Measurements from ENCODE around the gene CFAP46. TPM values are rescaled to one million over a fixed set of nuclear protein-coding genes. Genes with fewer than 3 reads are reported as not detected.
"Not testable (repeated sequence)": the region's sequence is repeated elsewhere in the genome, so short reads cannot be mapped to it uniquely, and the experiment has no call there.

The CFAP46 gene
- polyA plus RNA-seq, 2 donors = 0.40 to 0.73 TPM

GRCh38 chr10:132843276-132843675, 99.1 kb downstream of the CFAP46 start:
- not testable (repeated sequence) for H3K27me3 ChIP-seq (ENCODE audit: control insufficient read depth in 1 of 2, insufficient read depth in 2 of 2, low read length in 2 of 2); H3K4me3 ChIP-seq (ENCODE audit: low read depth in 1 of 2, low read length in 2 of 2); H3K27ac ChIP-seq (ENCODE audit: low read depth in 2 of 2, low read length in 1 of 2); H3K4me1 ChIP-seq (ENCODE audit: control insufficient read depth in 2 of 2, insufficient read depth in 2 of 2, low read length in 1 of 2); H3K36me3 ChIP-seq (ENCODE audit: control insufficient read depth in 2 of 2, insufficient read depth in 2 of 2, low read length in 1 of 2)
- H3K9me3 ChIP-seq (ENCODE audit: control insufficient read depth in 2 of 2, insufficient read depth in 1 of 2, low read depth in 1 of 2, low read length in 1 of 2) = peaks cover 8 to 16% of the 10 kb centered on the region in 2 donors
- WGBS, 2 donors = 89 to 91% methylated on average over 10 of the region's 10 CpGs

GRCh38 chr10:132842397-132842796, 100.0 kb downstream of the CFAP46 start:
- WGBS, 2 donors = 93 to 95% methylated on average over 3 of the region's 3 CpGs
- no peak overlapping the region for H3K4me3 ChIP-seq (ENCODE audit: low read depth in 1 of 2, low read length in 2 of 2)
- H3K36me3 ChIP-seq (ENCODE audit: control insufficient read depth in 2 of 2, insufficient read depth in 2 of 2, low read length in 1 of 2) = no peaks in the 10 kb centered on the region
- H3K9me3 ChIP-seq (ENCODE audit: control insufficient read depth in 2 of 2, insufficient read depth in 1 of 2, low read depth in 1 of 2, low read length in 1 of 2) = peaks cover 8 to 16% of the 10 kb centered on the region in 2 donors
- H3K27ac ChIP-seq (ENCODE audit: low read depth in 2 of 2, low read length in 1 of 2) = no peak overlapping the region
- H3K4me1 ChIP-seq (ENCODE audit: control insufficient read depth in 2 of 2, insufficient read depth in 2 of 2, low read length in 1 of 2) = peaks cover 0 to 3% of the 10 kb centered on the region in 2 donors
- H3K27me3 ChIP-seq (ENCODE audit: control insufficient read depth in 1 of 2, insufficient read depth in 2 of 2, low read length in 2 of 2) = no peaks in the 10 kb centered on the region

- Histone ChIP-seq H3K4me3 (ENCODE audit: low read depth in 1 of 2, low read length in 2 of 2) (no peak overlapping the region), H3K27me3 (ENCODE audit: control insufficient read depth in 1 of 2, insufficient read depth in 2 of 2, low read length in 2 of 2) (no peaks in the 10 kb centered on the region), H3K9me3 (ENCODE audit: control insufficient read depth in 2 of 2, insufficient read depth in 1 of 2, low read depth in 1 of 2, low read length in 1 of 2) (peaks cover 8 to 16% of the 10 kb centered on the region in 2 donors), H3K4me1 (ENCODE audit: control insufficient read depth in 2 of 2, insufficient read depth in 2 of 2, low read length in 1 of 2) (peaks cover 0 to 5% of the 10 kb centered on the region in 2 donors), H3K27ac (ENCODE audit: low read depth in 2 of 2, low read length in 1 of 2) (no peak overlapping the region), H3K36me3 (ENCODE audit: control insufficient read depth in 2 of 2, insufficient read depth in 2 of 2, low read length in 1 of 2) (no peaks in the 10 kb centered on the region)
- whole genome bisulfite sequencing, 2 donors = 56 to 79% methylated on average over 3 of the region's 3 CpGs
These were observed 100.8 kb downstream of the CFAP46 start for GRCh38 chr10:132841615-132841975.

GRCh38 chr10:132840698-132841614, 101.4 kb downstream of the CFAP46 start:
- Histone ChIP-seq H3K27ac (ENCODE audit: low read depth in 2 of 2, low read length in 1 of 2) (no peak overlapping the region), H3K36me3 (ENCODE audit: control insufficient read depth in 2 of 2, insufficient read depth in 2 of 2, low read length in 1 of 2) (no peaks in the 10 kb centered on the region), H3K9me3 (ENCODE audit: control insufficient read depth in 2 of 2, insufficient read depth in 1 of 2, low read depth in 1 of 2, low read length in 1 of 2) (peaks cover 8 to 16% of the 10 kb centered on the region in 2 donors), H3K27me3 (ENCODE audit: control insufficient read depth in 1 of 2, insufficient read depth in 2 of 2, low read length in 2 of 2) (no peaks in the 10 kb centered on the region), H3K4me1 (ENCODE audit: control insufficient read depth in 2 of 2, insufficient read depth in 2 of 2, low read length in 1 of 2) (peaks cover 0 to 5% of the 10 kb centered on the region in 2 donors), H3K4me3 (ENCODE audit: low read depth in 1 of 2, low read length in 2 of 2) (no peak overlapping the region)
- 82 to 83% methylated on average over 23 to 24 of the region's 24 CpGs for WGBS, 2 donors

- H3K27me3 ChIP-seq (ENCODE audit: control insufficient read depth in 1 of 2, insufficient read depth in 2 of 2, low read length in 2 of 2) = no peaks in the 10 kb centered on the region
- H3K27ac ChIP-seq (ENCODE audit: low read depth in 2 of 2, low read length in 1 of 2) = no peak overlapping the region
- WGBS, 2 donors = 83 to 87% methylated on average over 13 of the region's 13 CpGs
These were observed 103.3 kb downstream of the CFAP46 start for GRCh38 chr10:132839061-132839460.

GRCh38 chr10:132838346-132838970, 103.9 kb downstream of the CFAP46 start:
- Histone ChIP-seq H3K27me3 (ENCODE audit: control insufficient read depth in 1 of 2, insufficient read depth in 2 of 2, low read length in 2 of 2) (no peaks in the 10 kb centered on the region), H3K4me3 (ENCODE audit: low read depth in 1 of 2, low read length in 2 of 2) (no peak overlapping the region), H3K4me1 (ENCODE audit: control insufficient read depth in 2 of 2, insufficient read depth in 2 of 2, low read length in 1 of 2) (peaks cover 0 to 5% of the 10 kb centered on the region in 2 donors), H3K27ac (ENCODE audit: low read depth in 2 of 2, low read length in 1 of 2) (no peak overlapping the region), H3K9me3 (ENCODE audit: control insufficient read depth in 2 of 2, insufficient read depth in 1 of 2, low read depth in 1 of 2, low read length in 1 of 2) (peaks cover 8 to 13% of the 10 kb centered on the region in 2 donors), H3K36me3 (ENCODE audit: control insufficient read depth in 2 of 2, insufficient read depth in 2 of 2, low read length in 1 of 2) (no peaks in the 10 kb centered on the region)
- WGBS, 2 donors = 82% methylated on average over 21 of the region's 21 CpGs

More at GRCh38 chr10:132839061-132839460, 103.3 kb downstream of the CFAP46 start:
- Histone ChIP-seq H3K9me3 (ENCODE audit: control insufficient read depth in 2 of 2, insufficient read depth in 1 of 2, low read depth in 1 of 2, low read length in 1 of 2) (peaks cover 8 to 14% of the 10 kb centered on the region in 2 donors), H3K4me1 (ENCODE audit: control insufficient read depth in 2 of 2, insufficient read depth in 2 of 2, low read length in 1 of 2) (peaks cover 0 to 5% of the 10 kb centered on the region in 2 donors), H3K36me3 (ENCODE audit: control insufficient read depth in 2 of 2, insufficient read depth in 2 of 2, low read length in 1 of 2) (no peaks in the 10 kb centered on the region), H3K4me3 (ENCODE audit: low read depth in 1 of 2, low read length in 2 of 2) (no peak overlapping the region)

- no peak overlapping the region for H3K27ac ChIP-seq (ENCODE audit: low read depth in 2 of 2, low read length in 1 of 2)
- peaks cover 0 to 5% of the 10 kb centered on the region in 2 donors for H3K4me1 ChIP-seq (ENCODE audit: control insufficient read depth in 2 of 2, insufficient read depth in 2 of 2, low read length in 1 of 2)
- H3K36me3 ChIP-seq (ENCODE audit: control insufficient read depth in 2 of 2, insufficient read depth in 2 of 2, low read length in 1 of 2) = no peaks in the 10 kb centered on the region
- no peak overlapping the region for H3K4me3 ChIP-seq (ENCODE audit: low read depth in 1 of 2, low read length in 2 of 2)
- H3K9me3 ChIP-seq (ENCODE audit: control insufficient read depth in 2 of 2, insufficient read depth in 1 of 2, low read depth in 1 of 2, low read length in 1 of 2) = peaks cover 4 to 10% of the 10 kb centered on the region in 2 donors
- no peaks in the 10 kb centered on the region for H3K27me3 ChIP-seq (ENCODE audit: control insufficient read depth in 1 of 2, insufficient read depth in 2 of 2, low read length in 2 of 2)
- 83 to 85% methylated on average over 21 of the region's 21 CpGs for WGBS, 2 donors
These were observed 104.5 kb downstream of the CFAP46 start for GRCh38 chr10:132837905-132838304.

- H3K36me3 ChIP-seq (ENCODE audit: control insufficient read depth in 2 of 2, insufficient read depth in 2 of 2, low read length in 1 of 2) = no peaks in the 10 kb centered on the region
- WGBS, 2 donors = 38 to 40% methylated on average over 34 of the region's 34 CpGs
- peaks cover 0 to 5% of the 10 kb centered on the region in 2 donors for H3K4me1 ChIP-seq (ENCODE audit: control insufficient read depth in 2 of 2, insufficient read depth in 2 of 2, low read length in 1 of 2)
- H3K27me3 ChIP-seq (ENCODE audit: control insufficient read depth in 1 of 2, insufficient read depth in 2 of 2, low read length in 2 of 2) = no peaks in the 10 kb centered on the region
- H3K4me3 ChIP-seq (ENCODE audit: low read depth in 1 of 2, low read length in 2 of 2) = no peak overlapping the region
- peaks cover 4 to 5% of the 10 kb centered on the region in 2 donors for H3K9me3 ChIP-seq (ENCODE audit: control insufficient read depth in 2 of 2, insufficient read depth in 1 of 2, low read depth in 1 of 2, low read length in 1 of 2)
- no peak overlapping the region for H3K27ac ChIP-seq (ENCODE audit: low read depth in 2 of 2, low read length in 1 of 2)
These were observed 105.4 kb downstream of the CFAP46 start for GRCh38 chr10:132836832-132837540.

- H3K9me3 ChIP-seq (ENCODE audit: control insufficient read depth in 2 of 2, insufficient read depth in 1 of 2, low read depth in 1 of 2, low read length in 1 of 2) = no peaks in the 10 kb centered on the region
- peaks cover 0 to 5% of the 10 kb centered on the region in 2 donors for H3K4me1 ChIP-seq (ENCODE audit: control insufficient read depth in 2 of 2, insufficient read depth in 2 of 2, low read length in 1 of 2)
- H3K27ac ChIP-seq (ENCODE audit: low read depth in 2 of 2, low read length in 1 of 2) = no peak overlapping the region
- no peak overlapping the region for H3K4me3 ChIP-seq (ENCODE audit: low read depth in 1 of 2, low read length in 2 of 2)
- no peaks in the 10 kb centered on the region for H3K36me3 ChIP-seq (ENCODE audit: control insufficient read depth in 2 of 2, insufficient read depth in 2 of 2, low read length in 1 of 2)
- 53 to 57% methylated on average over 27 of the region's 27 CpGs for WGBS, 2 donors
- H3K27me3 ChIP-seq (ENCODE audit: control insufficient read depth in 1 of 2, insufficient read depth in 2 of 2, low read length in 2 of 2) = no peaks in the 10 kb centered on the region
These were observed 106.0 kb downstream of the CFAP46 start for GRCh38 chr10:132836248-132836831.
